ENCODE measurements around the gene CEP290. TPM values are rescaled to one million over a fixed set of nuclear protein-coding genes. Genes with fewer than 3 reads are reported as not detected.

CEP290 gene
- total RNA-seq, 1 experiment from 2014 or later: 12.8 TPM

GRCh38 chr12:88181881-88182280 lies 40.0 kb upstream of the CEP290 start:
- H3K4me1 Mint-ChIP-seq: no peaks in the 10 kb centered on the region
- no peak overlapping the region for H3K4me3 Mint-ChIP-seq
- no peak overlapping the region for H2BK15ac ChIP-seq (ENCODE audit: low read depth, low read length)
- H4K5ac ChIP-seq (ENCODE audit: insufficient read length, low read depth, low read length): no peak overlapping the region
- no peak overlapping the region for H2BK120ac ChIP-seq (ENCODE audit: low read depth, low read length, poor library complexity, severe bottlenecking)
- H3K23ac ChIP-seq (ENCODE audit: insufficient read length, low read depth, low read length): no peak overlapping the region
- no peaks in the 10 kb centered on the region for H4K20me1 ChIP-seq (ENCODE audit: control insufficient read depth, insufficient read depth, insufficient read length)
- no peak overlapping the region for H3K18ac ChIP-seq (ENCODE audit: insufficient read length, low read depth, low read length)
- WGBS (ENCODE audit: extremely low coverage, insufficient read length, low lambda C conversion rate): no CpG with 5 or more reads among the region's 3 CpGs
- no peak overlapping the region for H2BK20ac ChIP-seq (ENCODE audit: low read depth, low read length, poor library complexity, severe bottlenecking)
- H3K14ac ChIP-seq (ENCODE audit: insufficient read depth, low read length): no peak overlapping the region
- H2BK5ac ChIP-seq (ENCODE audit: insufficient read length, low read length): no peak overlapping the region
- H3K9me3 ChIP-seq (ENCODE audit: control insufficient read depth, low read depth, low read length): no peaks in the 10 kb centered on the region
- H3K79me2 ChIP-seq (ENCODE audit: insufficient read depth, low read length): no peaks in the 10 kb centered on the region
- H2AFZ ChIP-seq (ENCODE audit: low read length): no peak overlapping the region
- no peak overlapping the region for H3T11ph ChIP-seq (ENCODE audit: low read length)
- no peaks in the 10 kb centered on the region for H3K27me3 ChIP-seq (ENCODE audit: insufficient read depth, low read length)
- no peak overlapping the region for H2BK12ac ChIP-seq (ENCODE audit: insufficient read length, low read depth, low read length)
- H3K79me1 ChIP-seq (ENCODE audit: insufficient read depth, low read depth, low read length, poor library complexity, severe bottlenecking): no peaks in the 10 kb centered on the region
- H3K4ac ChIP-seq (ENCODE audit: low read depth, low read length): no peak overlapping the region
- H3K4me1 ChIP-seq (ENCODE audit: insufficient read depth, low read length): no peaks in the 10 kb centered on the region
- H3K27ac ChIP-seq (ENCODE audit: insufficient read length, low read depth, low read length): no peak overlapping the region
- no peak overlapping the region for H2AK5ac ChIP-seq (ENCODE audit: insufficient read length, low read length)
- no peak overlapping the region for H3K56ac ChIP-seq (ENCODE audit: insufficient read length, low read depth, low read length)
- peaks cover 28 to 46% (median 32%) of the 10 kb centered on the region in 3 experiments for H3K36me3 Mint-ChIP-seq (ENCODE audit: insufficient read depth in 1 of 3, low read depth in 3 of 3)
- no peak for TF ChIP-seq CTCF (conservative IDR thresholded peaks at IDR 0.05)
- H3K9ac ChIP-seq (ENCODE audit: extremely low read depth, insufficient read length, low read length): no peak overlapping the region
- H4K8ac ChIP-seq (replicated peaks; ENCODE audit: insufficient read length, low read depth, low read length): no peak overlapping the region
- H4K91ac ChIP-seq (ENCODE audit: insufficient read length, low read depth, low read length): no peak overlapping the region
- no peak for DNase-seq
- no peaks in the 10 kb centered on the region for H3K23me2 ChIP-seq (ENCODE audit: insufficient read length, low read depth, low read length, poor library complexity, severe bottlenecking)
- no peak overlapping the region for H3K27ac Mint-ChIP-seq
- H3K9me3 Mint-ChIP-seq: peaks cover 0 to 4% of the 10 kb centered on the region in 2 experiments; a peak in 1 of 5 replicates
- no peak overlapping the region for H3K4me2 ChIP-seq (ENCODE audit: insufficient read depth, insufficient read length, low read length)
- H3K27me3 Mint-ChIP-seq (ENCODE audit: low read depth): no peaks in the 10 kb centered on the region

All from H9 (cell line).